ENCODE results near the gene RHBDL3.
"Not testable (repeated sequence)": the region's sequence is repeated elsewhere in the genome, so short reads cannot be mapped to it uniquely, and the experiment has no call there.

RHBDL3 gene

DNA sequence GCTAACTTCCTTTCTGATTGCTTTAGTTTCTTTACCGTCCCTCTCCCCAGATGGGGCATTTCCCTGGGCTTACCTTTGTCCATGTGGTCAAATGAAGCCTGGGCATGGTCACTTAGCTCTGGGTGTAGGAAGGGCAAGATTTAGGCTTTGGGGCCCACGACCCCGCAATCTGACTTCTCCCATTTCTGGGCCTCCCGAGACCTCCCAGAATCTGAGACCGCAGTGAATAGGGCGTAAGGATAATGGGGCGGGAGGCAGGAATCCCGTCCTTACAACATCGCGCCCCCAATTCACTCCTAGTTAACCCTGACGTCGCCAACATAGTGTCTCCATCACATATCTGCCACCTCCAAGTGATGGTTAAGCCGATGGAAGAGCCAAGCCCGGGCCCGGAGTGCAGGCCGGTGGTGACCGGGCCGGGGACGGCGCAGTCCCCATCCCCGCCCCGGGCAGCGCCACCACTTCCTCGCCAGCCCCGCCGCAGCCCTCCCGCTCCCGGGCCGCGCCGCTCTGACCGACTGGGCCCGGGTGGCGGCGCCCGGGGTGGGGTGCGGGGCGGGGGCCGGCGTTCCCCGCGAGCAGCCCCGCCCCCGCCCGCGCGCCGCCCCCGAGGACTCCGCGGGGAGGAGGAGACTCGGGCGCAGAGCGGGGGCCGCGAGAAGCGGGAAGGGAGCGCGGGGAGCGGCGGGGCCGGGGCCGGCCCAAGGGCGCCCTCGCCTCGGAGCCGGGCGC, at the start of gene RHBDL3:
RHBDL3 (plus strand) TSS at position 641 of the 732 bp plus-strand sequence. CDS start 358 bp downstream, outside the sequence.
- DNase-seq = peak in 30 of 42 donors; percentile 30 to 78 (median 54)
- intact Hi-C loops (cut with DNase I) = no loop called here

DNA sequence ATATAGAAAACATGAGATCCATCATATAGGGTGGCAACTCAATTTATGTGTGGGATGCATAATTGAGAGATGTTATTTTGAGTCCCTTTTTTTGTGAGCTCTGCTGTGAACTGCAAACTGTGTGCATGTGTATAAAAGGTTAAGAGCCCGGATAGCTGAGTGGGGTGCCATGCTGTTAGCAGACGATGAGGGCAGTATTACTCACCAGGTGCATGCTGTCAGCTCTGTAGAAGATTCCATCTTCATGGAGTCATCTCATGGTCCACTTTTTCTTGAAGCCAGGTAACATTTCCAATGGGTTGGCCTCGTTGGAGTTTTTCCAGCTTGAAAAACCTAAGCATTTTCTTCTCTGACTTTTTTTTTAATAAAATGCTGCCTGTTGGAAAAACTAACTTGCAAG, 43.0 kb upstream of the RHBDL3 start:
- intact Hi-C loops (cut with DNase I) = no loop called here
- peak in 6 of 42 donors; percentile 8 to 45 (median 16) for DNase-seq

DNA sequence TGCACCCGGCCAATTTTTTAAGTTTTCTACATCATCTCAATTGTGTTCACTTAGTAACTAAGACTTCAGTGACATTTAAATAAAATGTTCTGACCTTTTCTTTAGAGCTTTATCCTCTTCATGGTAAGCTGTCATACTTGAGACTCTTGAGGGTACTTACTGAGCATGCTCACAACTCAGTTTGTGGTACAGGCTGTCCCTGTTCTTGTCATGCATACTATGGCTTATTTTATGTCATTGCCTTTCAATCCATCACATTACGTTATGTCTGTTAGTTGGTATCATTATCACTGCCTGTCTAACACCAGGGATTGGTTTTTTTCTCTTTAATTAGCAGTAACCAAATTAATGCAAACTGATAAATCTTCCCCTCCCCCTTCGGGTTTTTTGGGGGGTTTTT, 41.9 kb upstream of the RHBDL3 start:
- intact Hi-C loops (cut with DNase I) = no loop called here
- no peak for DNase-seq

DNA sequence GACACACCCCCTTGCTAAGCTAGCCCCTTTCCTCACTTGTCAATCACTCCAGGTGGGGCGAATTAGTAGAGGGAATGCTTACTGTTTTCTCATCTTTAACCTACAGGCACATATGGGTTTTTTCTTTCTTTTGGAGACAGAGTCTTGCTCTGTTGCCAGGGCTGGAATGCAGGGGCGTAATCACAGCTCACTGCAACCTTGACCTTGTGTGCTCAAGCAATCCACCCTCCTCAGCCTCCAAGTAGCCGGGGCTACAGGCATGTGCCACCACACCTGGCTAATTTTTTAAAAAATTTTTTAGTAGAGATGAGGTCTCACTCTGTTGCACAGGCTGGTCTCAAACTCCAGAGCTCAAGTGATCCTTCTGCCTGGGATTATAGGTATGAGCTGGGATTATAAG, 38.7 kb upstream of the RHBDL3 start:
- DNase-seq = no peak
- intact Hi-C loops (cut with DNase I) = no loop called here

GRCh38 chr17:32227910-32228309, 37.7 kb upstream of the RHBDL3 start:
- no peak for DNase-seq
- intact Hi-C loops (cut with DNase I) = no loop called here

GRCh38 chr17:32235588-32235987, 30.0 kb upstream of the RHBDL3 start:
- intact Hi-C loops (cut with DNase I) = no loop called here
- peak in 1 of 42 donors; percentile 13 for DNase-seq

DNA sequence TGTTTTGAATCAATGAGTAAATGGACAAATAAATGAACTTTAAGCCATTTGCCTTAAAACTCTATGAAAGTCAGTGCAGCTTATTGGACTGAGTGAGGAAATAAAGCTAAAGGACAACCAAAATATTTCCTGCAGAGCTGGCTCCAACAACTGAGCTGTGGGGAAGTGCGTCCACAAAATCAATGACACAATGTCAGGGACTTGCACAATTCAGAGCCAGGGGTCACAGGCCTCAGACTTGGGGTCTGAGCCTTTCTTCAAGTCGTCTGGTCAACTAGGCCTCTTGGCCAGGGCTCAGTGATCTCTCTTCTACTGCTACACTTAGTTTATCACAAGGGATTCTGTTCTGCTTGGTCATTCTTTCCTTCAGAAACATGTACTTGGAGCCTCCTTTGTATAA, 26.2 kb upstream of the RHBDL3 start:
- intact Hi-C loops (cut with DNase I) = no loop called here
- peak in 1 of 42 donors; percentile 21 for DNase-seq

DNA sequence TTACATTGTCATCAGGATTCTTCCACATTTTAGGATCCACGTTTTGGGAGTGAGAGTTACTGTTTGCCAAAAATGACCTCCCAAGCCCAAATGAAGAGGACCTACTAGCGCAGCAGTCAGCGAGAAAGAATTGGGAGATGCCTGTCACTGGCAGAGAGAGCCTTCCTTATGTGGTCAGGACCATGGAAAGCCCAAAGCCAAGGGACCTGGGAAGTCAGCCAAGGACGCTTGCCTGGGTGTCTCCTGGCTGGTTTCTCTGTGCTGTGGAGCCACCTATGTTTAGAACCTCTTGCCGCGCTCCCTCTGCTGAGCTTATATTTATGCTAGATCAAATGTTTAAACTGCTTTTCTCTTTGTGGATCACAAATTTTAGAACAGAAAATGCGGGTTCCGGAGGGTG, 24.9 kb upstream of the RHBDL3 start:
- no peak for DNase-seq
- intact Hi-C loops (cut with DNase I) = no loop called here

DNA sequence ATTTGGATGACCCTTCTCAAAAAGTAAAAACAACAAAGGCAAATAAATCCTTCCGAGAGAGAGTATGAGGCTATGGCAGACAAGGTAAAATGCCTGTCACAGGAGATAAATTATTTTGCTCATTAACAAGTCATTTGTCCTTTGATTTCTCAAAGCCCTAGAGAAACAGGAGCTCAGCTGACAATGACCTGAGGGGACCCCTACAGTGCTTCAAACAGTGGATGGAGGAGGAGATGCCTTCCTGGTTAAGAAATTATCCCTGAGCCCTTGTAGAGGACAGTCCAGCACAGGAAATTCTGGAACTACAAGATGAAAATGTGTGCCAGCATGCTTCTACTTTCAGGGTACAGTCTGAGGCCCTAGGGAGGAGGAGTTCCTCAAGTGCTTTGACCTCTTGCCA, 24.0 kb upstream of the RHBDL3 start:
- no peak for DNase-seq
- intact Hi-C loops (cut with DNase I) = no loop called here

DNA sequence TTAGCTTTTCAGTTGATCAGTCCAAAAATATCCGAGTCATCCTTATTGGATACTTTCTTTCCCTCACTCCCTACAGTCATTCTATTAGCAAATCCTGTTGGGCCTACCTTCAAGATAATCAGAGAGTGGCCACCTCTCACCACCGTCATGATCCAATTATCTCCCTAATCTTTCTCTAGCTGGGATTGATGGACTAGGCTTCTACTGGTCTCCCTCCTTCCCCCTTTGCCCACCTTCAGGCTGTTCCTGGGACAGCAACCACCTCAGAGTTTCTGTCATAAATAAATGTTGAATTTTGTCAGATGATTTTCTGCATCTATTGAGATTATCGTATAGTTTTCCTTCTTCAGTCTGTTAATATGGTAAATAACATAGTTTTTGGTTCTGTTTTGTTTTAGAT, 16.2 kb upstream of the RHBDL3 start:
- intact Hi-C loops (cut with DNase I) = no loop called here

GRCh38 chr17:32253117-32253611, 12.5 kb upstream of the RHBDL3 start:
- intact Hi-C loops (cut with DNase I) = loop anchor here (2.0 to 10.0 kb wide), 2 partner anchors 66 to 192 kb away; partner anchors contain the start of gene PSMD11
- peak; percentile 66 to 95 (median 86) for DNase-seq

More for the DNA sequence above, 16.2 kb upstream of the RHBDL3 start:
- no peak for DNase-seq

GRCh38 chr17:32256012-32256700, 9.5 kb upstream of the RHBDL3 start:
- intact Hi-C loops (cut with DNase I) = loop anchor here (10.0 kb wide), 1 partner anchor 189 kb away; the partner anchor contains the start of gene PSMD11
- no peak for DNase-seq

- intact Hi-C loops (cut with DNase I) = loop anchor here (10.0 kb wide), 1 partner anchor 188 kb away; the partner anchor contains the start of gene PSMD11
- no peak for DNase-seq
These were observed 9.0 kb upstream of the RHBDL3 start for GRCh38 chr17:32256701-32257019.

DNA sequence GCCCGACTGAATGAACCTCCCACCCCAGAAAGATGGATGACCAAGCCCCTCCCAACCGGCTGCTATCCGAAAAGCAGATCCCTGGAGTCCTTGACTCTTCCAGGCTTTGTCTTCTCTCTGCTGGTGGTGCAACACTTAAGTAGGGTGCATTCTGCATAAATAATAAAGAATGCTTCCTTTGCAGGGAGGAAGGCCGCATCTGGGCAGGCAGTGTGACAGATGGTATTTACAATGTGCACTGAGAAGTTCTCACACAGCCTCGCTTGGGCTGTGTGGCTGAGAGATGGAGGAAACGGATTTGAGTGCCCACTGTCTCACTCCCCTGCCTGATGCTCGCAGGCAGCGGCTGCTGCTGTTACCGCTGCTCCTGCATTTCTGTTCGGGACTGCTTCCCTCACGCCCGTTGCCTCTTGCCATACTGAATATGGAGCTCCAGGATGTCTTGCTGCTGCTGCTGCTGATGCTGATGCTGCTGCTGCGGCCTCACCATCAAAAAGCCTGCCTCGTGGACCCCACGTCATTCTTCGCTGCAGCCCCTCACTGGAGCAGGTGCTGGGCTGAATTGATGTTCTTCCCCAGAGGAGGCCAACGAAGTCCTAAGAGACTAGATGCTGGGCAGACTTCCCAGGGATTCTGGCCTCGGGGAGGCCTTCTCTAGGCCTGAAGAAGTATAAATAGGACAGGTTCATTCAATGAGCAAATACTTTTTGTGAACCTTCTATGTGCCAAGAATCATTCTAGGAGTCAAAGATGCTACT, 7.1 kb upstream of the RHBDL3 start:
- intact Hi-C loops (cut with DNase I) = loop anchor here (10.0 kb wide), 1 partner anchor 186 kb away; the partner anchor contains the start of gene PSMD11
- no peak for DNase-seq

- peak in 35 of 42 donors; percentile 29 to 85 (median 60) for DNase-seq
- intact Hi-C loops (cut with DNase I) = loop anchor here (10.0 kb wide), 1 partner anchor 185 kb away; the partner anchor contains the start of gene PSMD11
These were observed 6.0 kb upstream of the RHBDL3 start for GRCh38 chr17:32259586-32259985.

DNA sequence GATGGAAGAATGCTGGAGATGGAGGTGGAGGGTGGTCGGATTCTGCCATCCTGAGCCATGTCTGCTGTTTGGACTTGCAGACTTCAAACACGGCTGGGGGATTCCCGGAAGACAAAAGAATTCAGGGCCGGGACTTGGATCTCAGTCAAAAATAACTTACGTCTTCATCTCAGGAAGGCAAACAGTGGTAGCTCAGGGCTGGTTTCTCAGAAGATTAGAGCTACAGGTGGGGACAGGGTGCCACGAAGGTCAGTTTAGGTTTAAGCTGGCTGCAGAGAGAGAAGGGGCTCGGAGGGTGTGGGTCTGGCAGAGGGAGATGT, 4.3 kb upstream of the RHBDL3 start:
- DNase-seq = no peak
- intact Hi-C loops (cut with DNase I) = no loop called here

DNA sequence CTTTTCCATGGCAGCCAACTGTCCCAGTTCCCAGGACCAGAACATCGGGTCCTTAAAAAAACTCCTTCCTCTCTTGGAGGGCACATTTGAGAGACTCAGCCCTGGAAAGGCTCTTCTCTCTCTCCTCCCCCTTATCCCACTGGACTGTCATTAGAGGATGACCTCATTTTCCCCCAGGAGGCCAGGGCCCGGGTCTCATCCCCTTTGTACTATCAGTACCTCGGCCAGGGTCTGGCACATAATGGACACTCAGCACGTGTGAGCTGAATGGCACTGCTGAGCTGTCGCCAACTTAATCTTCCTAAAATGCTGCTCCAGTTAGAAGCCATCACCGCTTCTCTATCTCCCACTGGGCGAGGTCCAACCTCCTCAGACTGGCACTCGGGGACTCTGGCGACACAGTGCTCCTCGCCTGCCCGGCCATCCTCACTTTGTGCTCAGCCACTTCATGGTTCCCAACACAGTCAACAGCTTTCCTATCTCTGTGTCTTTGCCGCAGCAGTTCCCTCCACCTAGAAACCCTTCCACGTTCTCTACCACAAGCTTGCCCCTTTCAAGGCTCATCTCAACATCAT, 3.6 kb upstream of the RHBDL3 start:
- DNase-seq = no peak
- intact Hi-C loops (cut with DNase I) = no loop called here

GRCh38 chr17:32263515-32263914, 2.1 kb upstream of the RHBDL3 start:
- intact Hi-C loops (cut with DNase I); DNase-seq: not testable (repeated sequence)

GRCh38 chr17:32264140-32264799, 1.4 kb upstream of the RHBDL3 start:
- DNase-seq = no peak
- intact Hi-C loops (cut with DNase I) = no loop called here
